Measurements from ENCODE around the gene ODAD4.

Gene ODAD4

DNA sequence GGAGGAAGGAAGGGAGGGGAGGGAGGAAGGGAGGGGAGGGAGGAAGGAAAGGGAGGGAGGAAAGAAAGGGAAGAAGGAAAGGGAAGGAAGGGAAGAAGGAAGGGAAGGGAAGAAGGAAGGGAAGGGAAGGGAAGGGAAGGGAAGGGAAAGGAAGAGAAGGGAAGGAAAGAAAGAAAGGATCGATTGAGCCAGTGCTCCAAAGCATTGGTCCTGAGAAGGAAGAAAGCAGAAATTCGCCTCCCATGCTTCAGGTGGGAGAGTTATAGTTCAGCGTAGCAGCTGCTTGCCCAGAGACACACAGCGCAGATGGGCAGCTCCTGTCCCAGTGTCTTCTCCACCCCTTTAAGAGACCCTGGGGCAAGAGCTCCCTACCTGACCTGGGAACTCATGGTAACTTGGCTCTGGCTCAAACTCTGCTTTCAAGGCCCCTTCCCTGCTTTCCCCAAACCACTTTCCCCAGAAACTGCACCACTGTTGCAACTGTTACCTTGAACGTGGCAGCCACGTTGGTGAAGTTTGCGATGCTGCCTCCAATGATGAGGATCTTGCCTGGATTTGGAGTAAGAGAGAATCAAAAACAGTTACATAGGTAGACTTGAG is 26.1 kb upstream of the ODAD4 start:
- TF ChIP-seq, protein P1, sequence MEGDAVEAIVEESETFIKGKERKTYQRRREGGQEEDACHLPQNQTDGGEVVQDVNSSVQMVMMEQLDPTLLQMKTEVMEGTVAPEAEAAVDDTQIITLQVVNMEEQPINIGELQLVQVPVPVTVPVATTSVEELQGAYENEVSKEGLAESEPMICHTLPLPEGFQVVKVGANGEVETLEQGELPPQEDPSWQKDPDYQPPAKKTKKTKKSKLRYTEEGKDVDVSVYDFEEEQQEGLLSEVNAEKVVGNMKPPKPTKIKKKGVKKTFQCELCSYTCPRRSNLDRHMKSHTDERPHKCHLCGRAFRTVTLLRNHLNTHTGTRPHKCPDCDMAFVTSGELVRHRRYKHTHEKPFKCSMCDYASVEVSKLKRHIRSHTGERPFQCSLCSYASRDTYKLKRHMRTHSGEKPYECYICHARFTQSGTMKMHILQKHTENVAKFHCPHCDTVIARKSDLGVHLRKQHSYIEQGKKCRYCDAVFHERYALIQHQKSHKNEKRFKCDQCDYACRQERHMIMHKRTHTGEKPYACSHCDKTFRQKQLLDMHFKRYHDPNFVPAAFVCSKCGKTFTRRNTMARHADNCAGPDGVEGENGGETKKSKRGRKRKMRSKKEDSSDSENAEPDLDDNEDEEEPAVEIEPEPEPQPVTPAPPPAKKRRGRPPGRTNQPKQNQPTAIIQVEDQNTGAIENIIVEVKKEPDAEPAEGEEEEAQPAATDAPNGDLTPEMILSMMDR (IDR thresholded peaks at IDR 0.05; ENCODE audit: extremely low read depth, insufficient read depth, missing control alignments): no peak

DNA sequence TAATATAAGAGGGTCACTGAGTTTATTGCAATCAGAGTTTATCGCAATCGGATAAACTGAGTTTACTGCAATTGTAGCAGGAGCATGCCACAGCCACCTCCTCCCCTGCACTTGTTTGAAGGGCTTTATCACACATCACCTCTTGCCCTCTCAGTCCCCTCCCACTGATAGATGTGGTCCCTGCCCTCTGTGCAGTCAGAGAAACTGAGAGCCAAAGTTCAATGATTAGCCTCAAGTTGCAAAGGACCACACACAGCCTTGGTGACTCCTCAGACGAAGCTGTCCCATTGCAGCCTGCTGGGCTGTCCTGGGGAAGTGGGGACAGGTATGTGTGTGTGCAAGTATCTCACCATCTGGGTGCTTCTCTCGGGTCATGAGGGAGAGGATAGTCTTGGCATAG is 25.2 kb upstream of the ODAD4 start:
- TF ChIP-seq, protein P1 (IDR thresholded peaks at IDR 0.05; ENCODE audit: extremely low read depth, insufficient read depth, missing control alignments): no peak
- DNase-seq (ENCODE audit: low spot score): no peak
- in situ Hi-C loops (cut with MboI; ENCODE audit: low pct_unique_long_range_greater_than_20kb, low sequenced_read_pairs, unreplicated experiment): no loop called here

More for the DNA sequence above, 26.1 kb upstream of the ODAD4 start:
- in situ Hi-C loops (cut with MboI; ENCODE audit: low pct_unique_long_range_greater_than_20kb, low sequenced_read_pairs, unreplicated experiment): no loop called here
- no peak for DNase-seq (ENCODE audit: low spot score)

DNA sequence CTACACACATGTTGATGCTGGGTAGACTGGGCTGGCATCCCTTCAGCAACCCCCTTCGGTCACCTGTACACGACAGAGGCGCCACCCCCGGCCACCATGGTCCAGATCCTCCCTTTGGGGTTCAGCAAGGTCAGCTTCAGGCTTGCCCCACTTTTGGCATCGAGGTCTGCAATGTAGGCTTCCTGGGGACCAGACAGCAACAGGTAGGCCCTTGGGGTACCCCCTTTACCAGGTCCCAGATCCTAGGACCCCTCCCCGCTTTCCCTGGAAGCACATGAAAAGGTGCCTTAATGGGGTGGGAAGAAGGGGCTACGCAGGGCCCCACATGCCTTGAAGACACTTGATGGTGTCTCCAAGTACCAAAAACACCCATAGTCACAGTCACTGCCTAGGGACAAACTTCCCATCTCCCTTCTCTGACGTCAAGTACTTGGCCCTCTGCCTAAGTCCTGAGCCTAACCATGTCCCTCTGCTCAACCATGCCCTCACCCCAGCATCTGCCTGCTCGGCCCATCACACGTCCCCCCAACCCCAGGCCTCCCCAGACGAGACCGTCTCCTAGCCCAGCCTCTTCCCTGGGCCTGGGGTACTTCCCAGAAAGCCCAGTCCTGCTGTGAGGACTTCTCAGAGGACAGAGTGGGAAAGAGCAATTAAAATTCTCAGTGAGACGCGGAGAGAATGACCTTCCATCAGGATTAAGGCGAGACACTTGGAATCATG is 23.8 kb upstream of the ODAD4 start:
- in situ Hi-C loops (cut with MboI; ENCODE audit: low pct_unique_long_range_greater_than_20kb, low sequenced_read_pairs, unreplicated experiment): no loop called here
- DNase-seq (ENCODE audit: low spot score): no peak
- TF ChIP-seq, protein P1 (IDR thresholded peaks at IDR 0.05; ENCODE audit: extremely low read depth, insufficient read depth, missing control alignments): no peak

DNA sequence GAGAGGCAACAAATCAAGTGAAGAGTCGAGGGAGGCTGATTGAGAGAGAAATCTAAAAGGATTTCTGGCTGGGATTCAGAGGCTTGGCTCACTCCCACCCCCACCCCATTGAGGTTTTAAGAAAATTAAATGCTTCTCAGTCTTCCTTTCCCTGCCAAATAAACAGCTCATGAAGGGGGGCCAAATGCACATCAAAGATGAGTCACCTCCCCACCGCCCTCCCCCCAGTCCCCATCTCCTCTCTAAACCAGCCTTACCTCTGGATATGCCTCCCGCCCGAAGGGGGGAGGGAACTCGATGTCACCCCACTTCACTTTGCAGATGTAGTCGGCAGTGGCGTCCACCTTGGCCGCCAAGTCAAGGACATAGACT is 23.2 kb upstream of the ODAD4 start:
- no peak for DNase-seq (ENCODE audit: low spot score)
- in situ Hi-C loops (cut with MboI; ENCODE audit: low pct_unique_long_range_greater_than_20kb, low sequenced_read_pairs, unreplicated experiment): no loop called here

DNA sequence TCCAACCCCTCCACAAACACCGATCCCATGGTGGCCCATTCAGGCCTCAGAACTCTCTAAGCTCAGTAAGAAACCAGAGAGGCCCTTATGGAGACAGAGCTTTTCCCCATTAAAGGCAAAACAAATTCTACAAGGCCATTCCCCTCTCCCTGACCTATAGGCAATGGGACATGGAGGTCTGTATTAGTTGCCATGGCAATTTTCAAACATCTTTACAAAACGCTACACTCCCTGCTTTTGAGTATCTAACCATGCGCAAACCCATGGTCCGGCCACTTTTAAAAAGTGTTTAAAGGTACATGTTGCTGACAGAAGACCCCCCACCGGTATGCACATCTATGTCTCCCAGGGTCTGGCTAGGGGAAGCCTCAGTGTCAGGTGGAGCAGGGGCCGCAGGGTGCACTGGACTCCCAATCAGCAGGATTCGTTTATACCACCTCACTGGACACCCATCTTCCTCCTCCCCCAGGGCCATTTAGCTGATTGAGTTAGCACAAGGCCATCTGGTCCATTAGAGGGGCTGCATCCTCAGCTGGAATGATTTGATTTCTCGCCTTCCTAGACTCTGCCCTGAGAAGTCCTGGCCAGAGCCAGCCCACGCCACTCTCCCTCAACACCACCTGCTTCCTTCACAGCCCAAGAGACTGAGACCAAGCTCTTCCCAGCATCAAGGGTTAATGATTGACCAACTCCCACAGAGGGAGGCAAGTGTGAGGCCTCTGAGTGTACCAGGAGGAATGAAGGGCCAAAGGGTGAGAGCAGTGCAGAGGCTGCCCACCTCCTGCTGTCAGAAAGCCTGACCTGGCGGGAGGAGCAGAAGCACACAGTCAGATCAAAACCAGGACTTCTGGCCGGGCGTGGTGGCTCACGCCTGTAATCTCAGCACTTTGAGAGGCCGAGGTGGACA is 22.5 kb upstream of the ODAD4 start:
- DNase-seq (ENCODE audit: low spot score): no peak
- in situ Hi-C loops (cut with MboI; ENCODE audit: low pct_unique_long_range_greater_than_20kb, low sequenced_read_pairs, unreplicated experiment): no loop called here
- TF ChIP-seq, protein P1 (IDR thresholded peaks at IDR 0.05; ENCODE audit: extremely low read depth, insufficient read depth, missing control alignments): no peak

More for the DNA sequence above, 23.2 kb upstream of the ODAD4 start:
- TF ChIP-seq, protein P1 (IDR thresholded peaks at IDR 0.05; ENCODE audit: extremely low read depth, insufficient read depth, missing control alignments): no peak

DNA sequence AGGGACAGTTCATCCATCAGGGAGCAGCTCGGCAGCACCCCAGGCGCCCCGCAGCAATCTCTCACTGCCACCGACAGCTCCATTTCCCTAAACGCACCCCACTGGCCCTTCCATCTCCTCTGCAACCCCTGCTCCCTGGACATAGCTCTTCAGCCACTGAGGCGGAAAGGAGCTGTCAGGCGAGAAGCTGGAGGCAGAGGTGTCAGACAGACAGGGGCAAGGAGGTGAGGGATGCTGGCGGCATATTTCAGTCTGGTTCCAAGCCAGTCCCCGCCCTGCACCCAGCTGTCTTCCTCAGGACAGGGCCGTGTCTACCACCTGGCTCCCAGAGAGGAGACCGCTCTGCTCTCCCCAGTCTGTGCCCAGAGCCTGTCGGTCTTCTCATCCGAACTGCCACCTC is 21.3 kb upstream of the ODAD4 start:
- TF ChIP-seq, protein P1 (IDR thresholded peaks at IDR 0.05; ENCODE audit: extremely low read depth, insufficient read depth, missing control alignments): no peak
- in situ Hi-C loops (cut with MboI; ENCODE audit: low pct_unique_long_range_greater_than_20kb, low sequenced_read_pairs, unreplicated experiment): no loop called here
- no peak for DNase-seq (ENCODE audit: low spot score)

Measured in GM13977 (cell line).